Measurements from ENCODE around the gene BORCS6.
A peak's percentile ranks its signal among the peaks of the same experiment; 100 is the strongest.

The BORCS6 gene

GRCh38 chr17:8138672-8139371 is 51.2 kb downstream of the BORCS6 start:
- DNase-seq: peak; percentile 84 to 97 (median 92)
- intact Hi-C loops (cut with DNase I): no loop called here

GRCh38 chr17:8138374-8138671 is 51.7 kb downstream of the BORCS6 start:
- intact Hi-C loops (cut with DNase I): no loop called here

More at GRCh38 chr17:8138374-8138671, 51.7 kb downstream of the BORCS6 start:
- no peak for DNase-seq
